Fibroblast of skin of scalp (primary cell): Measurements from ENCODE around the gene TMEM201.
"Not testable (repeated sequence)": the region's sequence is repeated elsewhere in the genome, so short reads cannot be mapped to it uniquely, and the experiment has no call there.

Source experiments
- DNase-seq: peaks from one replicate; pipeline ENCODE4 v3.0.0-alpha.2; 2013

The TMEM201 gene

GRCh38 chr1:9624081-9624480, 35.4 kb downstream of the TMEM201 start:
- no peak for DNase-seq

GRCh38 chr1:9625030-9625429, 36.3 kb downstream of the TMEM201 start:
- DNase-seq, result not testable (repeated sequence)

DNA sequence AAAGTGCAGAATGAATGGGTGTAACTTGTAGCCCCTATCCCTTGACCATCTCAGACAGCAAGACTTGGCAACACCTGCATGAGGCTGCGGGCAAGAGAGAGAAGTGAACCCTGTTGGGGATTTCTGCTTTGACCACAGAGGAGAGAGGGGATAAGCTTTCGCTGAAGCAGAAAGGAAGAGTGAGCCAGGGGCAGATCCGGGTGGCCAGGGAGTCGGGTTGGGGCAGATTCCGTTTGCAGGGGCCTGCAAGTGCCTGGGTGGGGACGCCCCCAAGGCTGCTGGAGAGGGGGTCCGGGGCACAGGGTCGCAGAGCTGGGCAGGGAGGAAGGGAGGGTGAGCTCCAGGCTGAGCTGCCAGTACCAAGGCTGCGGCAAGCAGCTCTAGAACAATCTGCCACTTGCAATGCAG, 37.5 kb downstream of the TMEM201 start:
- no peak for DNase-seq

DNA sequence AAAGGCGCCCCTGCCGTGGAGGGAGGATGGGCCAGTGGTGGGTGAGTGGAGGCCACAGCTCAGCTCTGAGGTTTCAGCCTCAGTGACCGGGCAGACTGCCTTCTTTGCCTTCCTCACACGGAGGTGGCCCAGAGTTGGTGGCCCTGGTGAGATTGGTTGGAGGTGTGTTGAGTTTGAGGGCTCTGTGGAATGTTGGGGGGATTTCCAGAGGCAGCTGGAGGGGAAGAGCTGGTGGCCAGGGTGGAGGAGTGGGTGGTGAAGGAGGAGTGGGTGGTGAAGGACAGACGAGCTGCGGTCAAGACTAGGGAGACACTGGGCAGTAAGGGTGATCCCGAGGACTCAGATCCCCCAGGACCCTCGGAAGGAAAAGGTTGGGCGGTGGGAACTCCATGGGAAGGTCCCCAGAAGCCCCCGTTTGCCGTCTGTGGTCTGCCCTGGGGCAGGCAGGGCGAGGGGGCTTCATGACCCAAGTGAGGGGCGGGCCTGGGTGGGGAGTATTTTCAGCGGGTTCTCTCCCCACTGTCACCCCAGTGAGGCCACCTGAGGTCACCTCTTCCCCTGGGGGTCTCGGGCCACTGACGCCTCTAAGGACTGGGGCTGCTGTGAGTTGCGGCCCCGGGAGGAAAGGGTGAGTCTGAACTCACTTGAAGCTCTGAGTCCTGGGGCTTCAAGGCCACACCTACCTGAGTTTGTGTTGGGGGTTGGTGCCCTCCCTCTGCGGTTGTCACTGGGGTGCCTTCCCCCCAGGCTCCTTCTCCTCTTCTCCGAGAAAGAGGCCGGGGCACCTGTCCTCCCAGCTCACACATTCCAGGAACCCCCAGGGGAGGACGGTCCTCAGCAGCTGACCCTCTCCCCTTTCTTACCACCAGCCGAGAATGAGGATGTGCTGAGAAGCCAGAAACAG, 40.1 kb downstream of the TMEM201 start:
- no peak for DNase-seq

DNA sequence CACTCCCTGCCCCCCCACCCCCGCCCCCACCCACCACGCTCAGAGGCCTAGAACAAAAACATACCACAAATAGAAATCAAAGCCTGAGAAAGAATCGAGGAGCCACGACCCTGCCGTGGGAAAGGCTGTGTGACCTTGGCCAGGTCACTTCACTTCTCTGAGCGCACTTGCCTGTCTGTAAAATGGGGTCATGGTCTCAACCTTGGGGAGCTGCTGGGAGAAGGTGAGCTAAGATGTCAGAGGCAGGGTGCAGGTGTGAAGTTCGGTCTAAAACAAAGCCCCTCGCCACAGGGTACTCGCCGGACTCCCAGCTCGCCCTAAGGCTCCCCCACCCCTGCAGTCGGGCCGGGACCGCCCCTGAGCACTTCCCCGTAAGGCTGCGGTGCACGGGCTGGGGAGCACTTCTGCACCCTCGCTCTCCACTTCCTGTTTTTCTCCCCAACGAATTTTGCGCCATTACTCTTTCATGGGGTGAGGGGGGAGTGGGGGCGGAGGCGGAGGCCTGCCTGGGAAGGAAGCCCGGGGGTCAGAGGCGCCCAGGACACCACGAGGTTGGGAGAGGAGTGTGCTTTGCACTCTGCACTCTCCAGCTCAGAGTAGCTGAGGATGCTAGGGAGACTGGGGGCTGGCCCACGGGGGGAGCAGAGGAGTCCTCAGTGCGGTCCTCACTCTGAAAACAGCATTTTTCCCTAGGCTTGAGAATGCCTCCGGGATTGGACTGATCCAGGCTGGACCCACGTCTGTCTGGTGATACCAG, 40.9 kb downstream of the TMEM201 start:
- DNase-seq, result no peak

GRCh38 chr1:9630331-9631111, 41.8 kb downstream of the TMEM201 start:
- no peak for DNase-seq

- no peak for DNase-seq
Observed at GRCh38 chr1:9631613-9632012, 42.9 kb downstream of the TMEM201 start.

- DNase-seq, result no peak
Observed at GRCh38 chr1:9633493-9633892, 44.8 kb downstream of the TMEM201 start.

DNA sequence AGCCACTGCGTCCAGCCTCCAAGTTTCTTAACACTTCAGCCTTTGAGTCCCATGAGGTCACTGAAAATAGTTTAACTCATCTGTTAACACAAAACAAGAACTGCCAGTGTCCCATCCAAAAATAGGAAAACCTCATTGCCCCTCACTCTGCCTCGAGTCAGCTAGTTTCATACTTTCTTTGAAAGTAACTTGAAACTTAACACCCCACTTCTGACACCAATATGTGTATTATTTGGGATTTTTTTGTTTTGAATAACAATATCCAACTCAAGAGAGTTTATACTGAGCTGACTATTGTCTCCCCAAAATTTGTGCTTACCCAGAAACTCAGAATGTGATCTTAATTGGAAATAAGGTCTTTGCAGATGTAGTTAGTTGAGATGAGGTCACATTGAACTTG, 45.9 kb downstream of the TMEM201 start:
- DNase-seq, result no peak

DNA sequence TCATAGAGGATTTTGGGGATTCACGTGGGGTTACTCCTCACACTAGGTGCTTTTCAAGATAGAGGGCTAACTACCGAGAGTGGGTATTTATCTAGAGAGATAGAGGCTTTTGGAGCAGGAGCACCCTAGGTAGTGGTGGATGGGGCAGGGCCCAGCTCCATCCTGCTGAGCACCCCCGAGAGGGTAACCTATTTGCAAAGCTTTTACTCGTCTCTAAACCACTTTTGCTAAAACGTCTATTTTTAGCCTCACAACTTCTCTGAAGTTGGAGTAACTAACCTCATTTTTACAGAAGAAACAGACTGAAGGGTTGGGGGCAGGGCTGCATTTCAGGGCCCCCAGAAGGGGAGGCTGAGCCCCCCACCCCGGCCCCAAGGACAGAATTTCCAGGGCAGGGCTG, 50.5 kb downstream of the TMEM201 start:
- no peak for DNase-seq

GRCh38 chr1:9643351-9644256, 54.9 kb downstream of the TMEM201 start:
- no peak for DNase-seq

DNA sequence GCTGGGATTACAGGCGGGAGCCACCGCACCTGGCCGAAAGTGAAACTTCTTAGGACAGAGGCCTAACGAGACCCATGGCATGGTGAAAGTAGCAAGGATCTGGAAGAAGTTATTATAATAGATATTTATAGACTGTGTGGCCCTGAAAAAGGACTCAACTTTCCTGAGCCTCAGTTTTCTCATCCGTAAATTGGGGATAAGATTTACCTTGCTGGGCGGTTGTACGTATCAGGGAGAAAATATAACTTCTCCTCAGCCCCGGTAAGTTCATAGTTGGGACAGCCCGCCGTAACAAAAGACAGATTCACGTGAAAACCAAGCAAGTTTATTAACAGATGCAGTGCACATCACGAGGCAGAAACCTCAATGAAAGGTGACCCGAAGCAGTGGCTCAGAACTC, 57.3 kb downstream of the TMEM201 start:
- DNase-seq, result no peak

DNA sequence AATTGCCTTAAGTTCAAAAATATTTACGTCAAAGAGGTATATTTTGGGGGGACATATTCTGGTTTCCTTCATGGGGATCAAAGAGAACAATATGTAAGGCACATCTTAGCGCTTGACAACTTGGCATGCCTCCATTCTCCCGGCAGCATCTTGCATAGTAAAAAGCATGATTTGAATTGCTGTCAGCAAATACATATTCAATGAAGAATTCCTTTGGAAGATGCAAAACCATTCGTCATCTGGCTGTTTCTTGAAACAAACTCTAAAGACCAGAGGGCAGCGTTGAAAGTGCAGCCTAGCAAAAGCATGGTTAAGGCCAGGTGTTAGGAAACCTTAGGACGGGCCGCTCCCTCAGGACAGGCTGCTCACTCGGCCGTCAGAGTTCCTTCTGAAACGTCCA, 59.5 kb downstream of the TMEM201 start:
- peak; percentile 7 for DNase-seq

DNA sequence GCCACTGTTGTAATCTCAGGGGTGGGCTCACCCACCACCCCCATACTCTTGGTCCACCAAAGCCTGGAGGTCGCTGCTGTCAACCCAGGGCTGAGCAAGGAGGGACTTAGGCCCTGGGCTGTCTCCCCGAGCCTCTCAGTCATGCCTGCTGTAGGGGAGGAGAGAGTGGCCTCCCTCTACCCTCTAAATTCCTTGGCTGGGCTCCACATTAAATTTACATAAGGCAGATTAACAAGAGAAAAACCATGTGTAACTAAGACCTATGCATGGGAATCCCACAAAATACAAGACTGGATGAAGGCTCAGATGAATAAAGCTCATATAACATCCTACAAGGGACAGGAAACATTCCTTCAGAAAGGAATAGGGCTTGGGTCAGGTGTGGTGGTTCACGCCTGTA, 61.1 kb downstream of the TMEM201 start:
- no peak for DNase-seq

GRCh38 chr1:9651220-9651564, 62.5 kb downstream of the TMEM201 start:
- no peak for DNase-seq

- DNase-seq, result peak; percentile 45
Observed at GRCh38 chr1:9651565-9652378, 63.1 kb downstream of the TMEM201 start, which contains the start of gene PIK3CD. PIK3CD (plus strand) TSS chr1:9651731; CDS start chr1:9710456, 58,725 bp downstream.

DNA sequence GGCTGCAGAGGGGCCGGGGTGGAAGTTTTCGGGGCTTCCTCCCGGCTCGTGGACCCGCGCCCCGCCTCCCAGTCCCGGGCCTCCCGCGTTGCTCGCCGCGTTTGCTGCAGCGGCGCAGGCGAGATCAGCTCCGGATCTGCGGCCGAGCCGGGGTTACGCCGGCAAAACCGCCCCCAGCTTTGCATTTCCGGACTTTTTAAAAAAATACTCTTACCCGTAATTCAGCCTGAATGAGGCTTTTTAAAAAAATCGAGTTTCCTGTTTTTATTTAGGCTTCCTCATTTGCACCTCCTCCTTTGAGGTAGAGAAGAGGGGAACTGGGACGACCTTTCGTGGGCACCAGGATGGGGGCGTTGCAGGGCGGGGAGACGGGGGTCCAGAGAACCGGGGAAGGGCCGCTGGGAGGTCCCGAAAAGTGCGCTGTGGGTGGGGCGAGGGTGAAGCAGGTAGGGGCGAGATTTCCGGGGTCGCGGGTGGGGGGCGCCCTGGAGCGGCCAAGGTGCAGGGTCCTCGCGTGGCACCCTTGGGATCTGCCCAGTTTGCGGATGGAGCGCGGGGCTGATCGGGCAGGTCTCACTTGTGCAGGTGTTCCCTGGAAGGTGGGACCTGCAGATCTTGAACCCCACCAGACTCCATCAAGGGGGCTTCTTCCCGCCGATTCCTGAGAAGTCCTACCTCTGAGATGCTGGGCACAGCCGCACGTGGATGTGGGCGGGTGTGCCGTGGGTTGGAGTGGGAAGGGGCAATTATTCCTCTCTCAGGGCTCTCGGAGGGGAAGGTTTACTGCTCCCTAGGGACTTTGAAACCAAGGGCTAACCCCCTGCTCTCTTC, 63.9 kb downstream of the TMEM201 start:
- DNase-seq, result no peak

DNA sequence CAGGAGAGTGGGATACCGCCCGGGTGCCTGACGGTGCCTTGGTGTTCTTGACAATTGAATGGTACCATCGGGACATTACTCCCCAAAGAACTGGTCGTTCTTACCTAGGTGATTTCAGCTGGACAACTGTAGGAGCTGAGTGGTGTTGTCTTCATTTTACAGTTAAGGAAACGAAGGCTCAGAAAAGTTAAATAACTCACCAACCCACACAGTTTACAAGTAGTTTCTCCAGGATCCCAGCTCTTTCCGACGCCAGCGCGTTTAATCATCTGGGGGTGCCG, 64.4 kb downstream of the TMEM201 start:
- no peak for DNase-seq

DNA sequence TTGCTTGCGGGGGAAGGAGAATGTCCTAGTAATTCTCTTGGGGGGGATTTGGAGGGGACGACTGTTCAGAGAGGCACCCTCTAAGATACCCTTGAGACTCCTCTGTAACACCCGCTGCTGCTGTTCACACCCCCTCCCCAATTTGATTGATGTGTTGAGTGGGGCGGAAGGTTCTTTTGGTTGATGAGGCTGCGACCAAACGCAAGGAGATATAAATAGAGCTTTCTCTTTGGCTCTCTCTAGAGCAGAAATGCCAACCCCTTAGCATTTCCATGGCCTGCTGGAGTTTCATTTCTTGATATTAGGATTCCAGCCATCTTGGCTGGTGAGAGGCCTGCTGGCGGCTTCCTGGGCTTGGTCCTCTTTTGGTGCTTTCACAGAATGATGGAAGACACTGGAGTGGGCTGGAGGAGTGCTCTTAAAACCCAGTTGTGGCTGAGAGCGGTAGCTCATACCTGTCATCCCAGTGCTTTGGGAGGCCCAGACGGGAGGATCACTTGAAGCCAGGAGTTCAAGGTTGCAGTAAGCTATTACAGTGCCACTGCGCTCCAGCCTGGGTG, 64.9 kb downstream of the TMEM201 start:
- no peak for DNase-seq
